ENCODE results near the gene BOC.
"Not testable (repeated sequence)": the region's sequence is repeated elsewhere in the genome, so short reads cannot be mapped to it uniquely, and the experiment has no call there.

The BOC gene, protein sequence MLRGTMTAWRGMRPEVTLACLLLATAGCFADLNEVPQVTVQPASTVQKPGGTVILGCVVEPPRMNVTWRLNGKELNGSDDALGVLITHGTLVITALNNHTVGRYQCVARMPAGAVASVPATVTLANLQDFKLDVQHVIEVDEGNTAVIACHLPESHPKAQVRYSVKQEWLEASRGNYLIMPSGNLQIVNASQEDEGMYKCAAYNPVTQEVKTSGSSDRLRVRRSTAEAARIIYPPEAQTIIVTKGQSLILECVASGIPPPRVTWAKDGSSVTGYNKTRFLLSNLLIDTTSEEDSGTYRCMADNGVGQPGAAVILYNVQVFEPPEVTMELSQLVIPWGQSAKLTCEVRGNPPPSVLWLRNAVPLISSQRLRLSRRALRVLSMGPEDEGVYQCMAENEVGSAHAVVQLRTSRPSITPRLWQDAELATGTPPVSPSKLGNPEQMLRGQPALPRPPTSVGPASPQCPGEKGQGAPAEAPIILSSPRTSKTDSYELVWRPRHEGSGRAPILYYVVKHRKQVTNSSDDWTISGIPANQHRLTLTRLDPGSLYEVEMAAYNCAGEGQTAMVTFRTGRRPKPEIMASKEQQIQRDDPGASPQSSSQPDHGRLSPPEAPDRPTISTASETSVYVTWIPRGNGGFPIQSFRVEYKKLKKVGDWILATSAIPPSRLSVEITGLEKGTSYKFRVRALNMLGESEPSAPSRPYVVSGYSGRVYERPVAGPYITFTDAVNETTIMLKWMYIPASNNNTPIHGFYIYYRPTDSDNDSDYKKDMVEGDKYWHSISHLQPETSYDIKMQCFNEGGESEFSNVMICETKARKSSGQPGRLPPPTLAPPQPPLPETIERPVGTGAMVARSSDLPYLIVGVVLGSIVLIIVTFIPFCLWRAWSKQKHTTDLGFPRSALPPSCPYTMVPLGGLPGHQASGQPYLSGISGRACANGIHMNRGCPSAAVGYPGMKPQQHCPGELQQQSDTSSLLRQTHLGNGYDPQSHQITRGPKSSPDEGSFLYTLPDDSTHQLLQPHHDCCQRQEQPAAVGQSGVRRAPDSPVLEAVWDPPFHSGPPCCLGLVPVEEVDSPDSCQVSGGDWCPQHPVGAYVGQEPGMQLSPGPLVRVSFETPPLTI

DNA sequence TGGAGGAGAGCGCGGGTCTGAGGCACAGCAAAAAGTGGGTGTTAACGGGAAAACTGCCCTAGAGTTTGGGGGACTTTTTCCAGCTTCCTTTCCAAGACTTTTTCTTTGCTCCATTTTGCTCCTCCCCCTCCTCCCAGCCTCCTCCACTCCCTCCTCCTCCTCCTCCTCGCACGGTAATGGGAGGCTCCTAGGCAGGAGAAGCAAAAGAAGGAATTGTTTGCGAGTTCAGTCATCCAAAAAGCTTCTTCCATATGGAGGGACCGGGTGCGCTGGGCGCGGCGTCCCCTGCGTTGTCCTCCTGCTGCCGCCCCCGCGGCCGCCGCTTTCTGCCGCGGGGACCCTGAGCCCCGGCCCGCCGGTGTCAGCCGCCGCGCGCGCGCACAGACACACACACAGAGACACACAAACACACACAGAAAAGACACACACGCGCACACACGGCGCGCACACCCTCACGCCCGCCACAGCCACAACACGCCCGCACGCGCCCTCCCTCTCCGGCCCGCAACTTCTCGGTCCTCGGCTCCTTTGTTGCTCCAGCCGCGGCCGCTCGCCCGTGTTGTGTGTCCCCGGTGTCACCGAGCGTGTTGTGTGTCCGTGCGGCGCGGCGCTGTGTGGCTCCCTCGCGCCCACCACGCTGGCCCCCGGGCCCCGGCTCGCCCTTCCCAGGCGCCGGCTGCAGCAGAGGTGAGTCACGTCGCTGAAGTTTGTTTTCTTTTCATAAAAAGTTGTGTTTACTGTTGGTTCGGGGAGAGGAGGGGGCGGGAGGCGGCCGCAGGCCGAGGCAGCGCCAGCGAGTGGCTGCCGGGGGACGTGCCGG, at the start of gene BOC:
BOC (plus strand) TSS at position 228 of the 820 bp plus-strand sequence. CDS start 38,246 bp downstream, outside the sequence.
- DNase-seq: no peak

DNA sequence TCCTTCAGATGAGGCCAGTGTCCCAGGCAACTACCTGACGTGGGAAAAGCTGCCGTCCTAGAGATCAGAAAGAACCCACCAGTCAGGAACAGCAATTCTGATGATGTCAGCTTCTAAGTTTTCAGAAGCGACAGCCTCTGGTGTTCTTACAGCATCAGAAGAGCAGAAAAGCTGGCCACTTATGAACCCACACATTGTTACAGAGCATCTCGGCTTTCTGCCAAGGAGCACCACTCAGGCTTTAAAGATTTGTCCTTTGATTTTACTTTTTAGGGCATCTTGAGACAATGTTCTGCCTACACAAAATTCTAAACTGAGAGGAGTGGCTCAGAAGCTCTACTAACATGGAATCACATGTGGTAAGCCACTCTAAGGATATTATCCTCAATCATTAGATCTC, 49.7 kb upstream of the BOC start:
- no peak for DNase-seq

DNA sequence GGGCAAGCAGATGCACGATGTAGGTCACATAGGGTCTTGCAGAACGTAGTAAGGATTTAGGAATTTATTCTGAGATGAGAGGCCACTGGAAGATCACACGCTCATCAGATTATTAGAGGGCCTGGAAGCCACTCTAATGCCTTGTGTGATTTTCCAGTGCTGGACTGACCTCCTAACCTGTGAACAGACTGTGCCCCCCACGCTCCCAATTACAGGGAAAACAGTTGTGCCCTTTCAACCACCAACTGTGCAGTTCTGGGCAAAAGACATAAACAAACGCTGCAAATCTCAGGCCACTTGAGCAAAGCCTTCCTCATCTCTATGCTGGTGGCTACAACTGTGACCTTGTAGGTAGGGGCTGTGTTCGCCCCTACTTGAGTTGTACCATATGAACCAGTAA, 48.2 kb upstream of the BOC start:
- DNase-seq: no peak

DNA sequence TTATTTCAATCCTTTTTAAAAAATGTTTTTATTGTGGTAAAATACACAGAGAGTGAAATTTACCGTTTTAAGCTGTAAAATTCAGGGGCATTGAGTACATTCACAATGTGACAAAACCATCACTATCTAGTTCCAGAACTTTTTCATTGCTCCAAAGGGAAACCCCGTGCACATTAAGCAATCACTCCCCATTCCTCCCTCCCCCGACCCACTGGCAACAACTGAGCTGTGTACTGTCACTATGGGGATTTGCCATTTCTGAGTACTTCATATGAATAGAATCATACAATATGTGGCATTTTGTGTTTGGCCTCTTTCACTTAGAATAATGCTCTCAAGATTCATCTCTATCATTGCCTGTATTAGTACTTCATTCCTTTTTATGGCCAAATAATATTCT, 45.5 kb upstream of the BOC start:
- DNase-seq: no peak

DNA sequence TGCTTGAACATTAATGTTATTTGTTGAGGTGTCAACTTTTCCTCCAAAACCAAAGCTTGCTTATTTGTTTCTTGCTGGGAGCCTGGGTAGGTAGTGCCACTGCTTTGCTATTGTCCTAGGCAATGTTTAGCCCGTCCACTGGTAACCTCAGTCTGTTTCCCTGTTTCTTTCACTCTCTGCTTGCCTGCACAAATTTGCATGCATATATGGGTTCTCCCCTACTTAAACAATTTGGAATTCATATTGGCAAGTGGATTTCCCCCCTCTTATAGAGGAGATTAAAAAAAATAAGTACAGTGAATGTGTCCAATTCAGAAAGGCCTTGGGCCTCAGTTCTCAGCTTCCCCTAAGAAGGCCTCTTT, 45.0 kb upstream of the BOC start:
- no peak for DNase-seq

DNA sequence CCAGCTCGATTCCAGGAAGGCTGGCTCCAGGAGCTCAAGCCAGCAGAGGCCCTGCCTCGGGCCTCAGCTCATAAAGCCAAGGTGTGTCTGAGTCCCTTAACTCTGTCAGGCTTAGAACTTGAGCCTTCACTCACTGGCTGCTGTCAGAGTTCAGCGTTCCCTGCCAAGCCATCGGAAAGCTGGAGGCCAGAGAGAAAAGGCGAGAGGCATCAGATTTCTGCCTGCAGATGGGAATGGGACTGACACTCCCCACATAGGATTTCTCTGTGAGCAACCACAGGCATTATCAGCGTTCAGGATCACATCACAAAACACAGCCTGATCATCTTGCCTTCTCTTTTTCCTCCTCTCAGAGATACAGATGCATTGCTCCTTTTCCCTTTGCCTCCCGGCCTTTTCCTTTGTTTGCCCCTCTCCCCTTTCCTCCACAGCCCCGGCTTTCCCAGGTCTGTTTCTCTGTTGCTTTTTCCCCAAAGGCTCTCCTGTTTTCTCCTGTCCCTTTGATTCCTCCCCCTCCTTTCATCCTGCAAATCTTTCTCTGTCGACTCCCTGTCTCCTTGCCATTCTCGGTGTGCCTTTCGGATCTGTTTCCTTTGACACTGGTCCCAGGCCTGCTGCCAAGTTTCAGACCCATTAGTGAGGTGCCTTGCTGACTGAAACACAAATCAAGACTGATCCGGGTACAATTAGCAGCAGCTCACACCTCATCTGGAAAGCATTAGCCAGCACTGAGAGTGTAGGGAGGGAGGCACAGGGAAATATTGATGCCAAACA, 44.5 kb upstream of the BOC start:
- peak; percentile 66 for DNase-seq

DNA sequence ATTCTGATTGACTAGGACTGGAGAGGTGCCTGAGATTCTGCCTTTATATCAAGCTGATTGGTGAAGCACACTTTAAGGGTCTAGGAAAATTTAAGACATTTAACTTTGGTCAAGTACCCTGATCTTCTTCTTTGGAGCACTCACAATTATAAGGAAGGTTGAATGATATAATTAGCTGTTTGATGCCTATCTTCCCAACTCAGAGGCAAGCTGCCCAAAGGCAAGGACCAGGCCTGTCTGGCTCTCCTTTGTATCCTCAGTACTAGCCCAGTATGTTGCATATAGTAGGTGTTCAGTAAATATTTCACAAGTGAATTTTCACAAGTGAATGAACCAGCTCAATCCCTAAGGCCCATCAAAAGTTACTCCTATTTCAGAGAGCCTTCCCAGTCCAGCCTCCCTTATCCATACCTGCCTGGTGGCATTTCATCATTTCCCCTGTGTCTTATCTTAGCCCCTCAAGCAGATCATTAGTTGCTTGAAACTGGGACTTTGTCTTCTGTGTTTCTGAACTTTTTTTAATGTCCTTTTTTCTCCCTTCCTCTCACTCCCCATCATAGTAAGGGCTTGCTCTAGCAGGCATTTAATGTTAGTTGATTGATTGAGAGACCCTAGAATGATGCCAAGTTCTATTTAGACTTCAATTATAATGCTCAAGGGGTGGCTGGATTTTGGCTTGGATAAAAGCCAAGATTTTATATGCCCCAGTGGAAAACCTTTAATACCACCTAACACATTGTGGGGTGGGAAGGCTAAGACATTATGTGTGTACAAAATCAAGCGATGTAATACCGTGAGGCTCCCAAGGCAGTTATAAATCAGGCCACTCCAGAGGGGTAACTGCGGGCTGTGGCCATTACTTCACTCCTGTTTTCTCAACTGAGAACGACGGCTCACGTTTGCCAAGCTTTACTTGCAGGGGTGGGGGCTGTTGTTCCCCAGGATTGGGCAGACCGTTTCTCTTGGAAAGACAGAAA, 43.2 kb upstream of the BOC start:
- DNase-seq: peak; percentile 66

DNA sequence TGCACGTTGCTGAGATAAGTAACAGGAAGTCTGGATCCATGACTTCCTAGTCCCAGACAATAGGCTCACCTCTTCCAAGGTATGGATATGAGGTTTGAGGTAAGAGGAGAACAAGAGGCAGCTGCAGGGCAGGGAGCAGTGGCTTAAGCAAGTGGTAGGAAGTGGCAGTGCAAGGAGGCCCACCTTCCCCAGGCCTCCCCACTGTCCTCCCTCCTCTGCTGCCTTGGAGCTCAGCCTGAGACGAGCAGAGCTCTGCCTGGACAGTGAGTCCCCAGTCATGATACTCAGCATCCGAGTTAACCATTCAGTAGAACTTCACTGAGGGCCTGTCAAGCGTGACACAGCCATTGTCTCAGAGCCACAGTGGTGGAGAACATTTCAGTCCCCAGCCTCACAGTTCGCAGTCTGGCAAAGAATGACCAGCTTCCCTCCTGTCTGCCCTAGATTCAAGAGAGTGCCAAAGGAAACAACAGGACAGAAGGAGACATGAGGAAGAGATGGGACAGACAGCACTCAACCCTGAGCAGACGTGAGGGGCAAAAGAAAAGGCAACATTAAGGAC, 41.4 kb upstream of the BOC start:
- DNase-seq: no peak

DNA sequence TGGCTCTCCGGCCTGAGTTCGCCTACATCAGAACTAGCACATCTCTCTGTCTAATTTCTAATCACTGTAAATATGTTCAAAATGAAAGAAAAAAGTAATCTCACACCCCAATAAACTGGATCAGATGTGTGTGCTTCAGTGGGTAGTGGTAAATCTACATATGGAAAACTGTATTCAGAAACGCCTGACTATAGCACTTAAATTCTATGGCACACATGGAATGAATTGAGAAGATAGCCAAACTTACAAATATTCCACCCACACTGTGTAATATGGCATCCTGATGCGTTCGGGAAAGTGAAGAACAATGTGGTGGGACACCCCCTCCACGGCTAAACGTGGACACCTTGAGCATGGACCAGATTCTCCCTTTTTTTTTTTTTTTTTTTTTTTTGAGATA, 40.6 kb upstream of the BOC start:
- no peak for DNase-seq

DNA sequence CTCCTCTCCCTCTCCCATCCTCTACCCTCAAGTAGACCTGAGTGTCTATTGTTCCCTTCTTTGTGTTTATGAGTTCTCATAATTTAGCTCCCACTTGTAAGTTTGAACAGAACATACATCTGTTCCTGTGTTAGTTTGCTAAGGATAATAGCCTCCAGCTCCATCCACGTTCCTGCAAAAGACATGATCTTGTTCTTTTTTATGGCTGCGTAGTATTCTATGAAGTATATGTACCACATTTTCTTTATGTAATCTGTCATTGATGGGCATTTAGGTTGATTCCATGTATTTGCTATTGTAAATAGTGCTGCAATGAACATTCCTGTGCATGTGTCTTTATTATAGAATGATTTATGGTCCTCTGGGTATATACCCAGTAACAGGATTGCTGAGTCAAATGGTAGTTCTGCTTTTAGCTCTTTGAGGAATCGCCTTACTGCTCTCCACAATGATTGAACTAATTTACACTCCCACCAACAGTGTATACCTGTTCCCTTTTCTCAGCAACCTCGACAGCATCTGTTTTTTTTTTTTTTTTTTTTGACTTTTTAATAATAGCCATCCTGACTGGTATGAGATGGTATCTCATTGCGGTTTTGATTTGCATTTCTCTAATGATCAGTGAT, 39.6 kb upstream of the BOC start:
- not testable (repeated sequence) for DNase-seq

DNA sequence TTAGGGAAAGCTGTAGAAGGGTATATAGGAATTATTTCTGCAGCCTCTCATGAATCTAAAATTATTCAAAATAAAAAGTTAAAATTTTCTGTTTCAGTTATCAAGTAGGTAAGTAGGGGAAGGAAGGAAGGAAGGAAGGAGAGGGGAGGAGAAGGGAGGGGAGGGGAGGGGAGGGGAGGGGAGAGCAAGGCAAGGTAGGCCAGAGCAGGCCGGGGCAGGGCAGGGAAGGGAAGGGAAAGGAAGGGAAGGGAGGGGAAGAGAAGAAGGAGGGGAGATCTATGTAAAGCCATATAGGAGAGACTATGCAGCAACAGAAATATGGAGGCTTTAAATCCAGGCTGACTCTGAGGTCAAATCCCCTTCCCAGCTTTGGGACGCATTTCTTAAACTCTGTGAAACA, 38.3 kb upstream of the BOC start:
- no peak for DNase-seq

DNA sequence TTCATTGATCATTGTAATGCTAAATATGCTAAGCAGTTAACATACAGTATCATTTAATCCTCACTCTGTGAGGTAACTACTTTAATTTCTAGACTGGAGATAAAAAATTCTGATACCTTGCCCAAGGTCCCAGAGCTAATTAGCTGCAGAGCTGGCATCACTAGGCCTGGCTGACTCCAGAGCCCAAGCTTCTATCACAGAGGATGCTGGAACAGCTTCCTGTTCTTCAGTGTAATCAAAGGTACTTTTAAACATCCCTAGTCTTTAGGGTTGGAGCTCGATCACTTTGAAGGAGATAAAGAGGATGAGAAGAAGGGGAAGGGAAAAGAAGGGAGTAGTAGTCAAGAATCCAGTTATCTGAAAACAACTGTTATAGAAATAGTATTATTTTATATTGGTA, 37.1 kb upstream of the BOC start:
- no peak for DNase-seq

DNA sequence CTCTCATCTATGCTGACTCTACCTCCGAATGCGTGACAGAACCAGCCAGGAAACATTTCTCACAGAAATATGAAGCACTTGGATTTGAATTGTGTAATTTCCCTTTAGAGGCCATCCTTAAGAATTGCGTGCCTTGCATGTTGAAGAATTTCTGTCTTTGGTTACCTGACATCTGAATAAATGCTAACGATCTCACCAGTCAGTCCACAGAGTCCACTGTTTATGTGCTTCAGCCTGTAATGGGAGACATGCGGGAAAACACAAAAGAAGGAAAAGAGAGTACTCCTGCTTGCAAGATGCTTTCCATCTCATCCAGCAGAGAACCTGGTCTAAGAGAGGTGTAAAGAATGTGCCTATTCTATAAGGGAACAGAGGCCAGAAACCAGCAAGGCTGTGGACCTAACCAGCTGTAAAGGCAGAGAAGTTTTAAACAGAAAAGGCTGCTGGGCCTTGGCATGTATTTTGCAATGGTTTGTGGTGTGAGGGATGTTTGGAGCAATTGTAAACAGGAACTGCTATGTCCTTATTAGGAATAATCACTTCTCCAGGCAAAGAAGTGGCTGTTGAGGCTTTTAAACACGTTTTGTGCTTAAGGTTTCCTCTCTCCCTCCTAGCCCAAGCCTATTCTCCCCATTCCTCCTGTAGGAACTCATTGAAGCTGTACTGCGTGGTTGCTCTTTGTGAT, 36.4 kb upstream of the BOC start:
- no peak for DNase-seq

DNA sequence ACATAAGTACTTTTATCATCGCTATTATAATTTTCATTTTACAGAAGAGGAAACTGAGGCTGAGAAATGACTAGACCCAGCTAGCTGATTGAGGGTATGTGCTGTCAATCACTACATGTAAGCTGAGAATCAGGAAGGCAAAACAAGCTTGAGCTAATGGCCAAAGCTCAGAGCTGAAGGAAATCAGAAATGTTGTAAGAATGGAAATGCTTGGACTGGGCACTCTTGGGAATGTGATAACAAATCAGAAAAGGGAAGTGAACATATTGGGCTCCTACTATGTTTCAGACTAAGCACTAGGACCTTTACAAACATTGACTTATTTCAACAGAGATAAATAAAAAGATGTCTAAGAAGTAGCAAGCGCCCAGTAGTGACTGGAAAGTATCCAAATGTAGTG, 33.8 kb upstream of the BOC start:
- DNase-seq: no peak

DNA sequence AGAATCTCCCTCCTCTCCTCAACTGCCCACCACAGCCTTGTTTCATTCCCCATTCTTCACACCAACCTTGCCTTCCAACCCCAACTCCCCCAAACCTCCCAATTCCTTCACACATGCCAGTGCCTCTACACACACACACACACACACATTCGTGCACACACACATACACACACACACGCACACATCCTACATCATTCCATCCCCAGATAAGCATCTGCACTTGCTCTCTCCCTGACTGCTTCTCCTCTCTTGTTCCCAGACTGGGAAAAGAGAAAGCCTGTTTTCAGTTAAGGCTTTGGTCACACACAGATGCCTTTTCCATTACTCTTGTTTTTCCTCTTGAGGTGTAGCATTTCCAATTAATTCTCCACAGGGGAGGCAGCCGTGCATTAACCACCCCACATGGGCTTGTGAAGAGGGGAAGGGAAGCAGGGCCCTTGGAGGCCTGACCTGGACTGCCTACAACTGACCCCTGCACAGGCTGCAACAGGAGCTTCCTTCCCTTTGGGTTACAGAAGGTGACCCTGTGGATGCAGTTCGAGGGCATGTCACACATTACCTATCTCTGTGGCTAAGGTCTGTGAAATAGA, 32.0 kb upstream of the BOC start:
- no peak for DNase-seq

DNA sequence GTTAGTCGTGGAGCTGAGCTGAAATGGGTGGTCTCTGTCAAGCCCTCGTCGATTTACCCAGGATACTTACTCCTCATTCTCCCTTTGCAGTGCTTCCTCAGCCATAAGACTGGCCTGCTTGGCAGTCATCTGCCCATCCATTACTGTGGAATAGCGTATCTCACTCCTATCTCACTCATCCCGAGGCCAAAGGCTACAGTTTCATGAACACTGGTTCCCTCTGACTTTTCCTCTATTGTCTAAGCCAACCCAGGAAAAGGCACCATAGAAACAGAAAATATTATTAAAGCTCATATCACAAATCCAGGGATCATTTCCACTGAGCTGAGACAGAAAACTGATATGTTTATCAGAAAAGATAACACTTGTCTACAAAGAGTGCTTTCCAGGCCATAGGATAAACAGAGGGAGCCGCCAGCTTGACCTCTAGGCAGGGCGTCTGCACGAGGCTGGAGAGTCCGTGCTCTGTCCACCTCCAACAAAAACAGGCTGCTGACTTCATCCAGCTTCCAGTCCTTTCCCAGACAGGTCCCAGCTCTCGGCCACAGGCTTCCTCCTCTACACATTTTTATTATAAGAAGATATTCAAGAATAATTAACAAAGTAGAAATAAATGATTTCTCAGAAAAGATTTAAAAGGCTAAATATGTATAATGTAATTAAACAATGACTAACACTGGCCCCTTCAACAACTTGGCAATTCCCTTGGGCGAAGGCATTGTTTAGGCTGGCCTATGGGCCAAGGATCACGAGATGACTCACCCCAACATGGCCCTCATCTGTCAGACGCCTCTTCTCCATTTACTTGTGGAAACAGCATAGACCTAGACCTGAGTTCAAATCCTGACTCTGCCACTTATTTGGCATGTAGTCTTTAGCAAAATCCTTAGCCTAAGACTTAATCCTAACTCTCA, 27.4 kb upstream of the BOC start:
- no peak for DNase-seq

DNA sequence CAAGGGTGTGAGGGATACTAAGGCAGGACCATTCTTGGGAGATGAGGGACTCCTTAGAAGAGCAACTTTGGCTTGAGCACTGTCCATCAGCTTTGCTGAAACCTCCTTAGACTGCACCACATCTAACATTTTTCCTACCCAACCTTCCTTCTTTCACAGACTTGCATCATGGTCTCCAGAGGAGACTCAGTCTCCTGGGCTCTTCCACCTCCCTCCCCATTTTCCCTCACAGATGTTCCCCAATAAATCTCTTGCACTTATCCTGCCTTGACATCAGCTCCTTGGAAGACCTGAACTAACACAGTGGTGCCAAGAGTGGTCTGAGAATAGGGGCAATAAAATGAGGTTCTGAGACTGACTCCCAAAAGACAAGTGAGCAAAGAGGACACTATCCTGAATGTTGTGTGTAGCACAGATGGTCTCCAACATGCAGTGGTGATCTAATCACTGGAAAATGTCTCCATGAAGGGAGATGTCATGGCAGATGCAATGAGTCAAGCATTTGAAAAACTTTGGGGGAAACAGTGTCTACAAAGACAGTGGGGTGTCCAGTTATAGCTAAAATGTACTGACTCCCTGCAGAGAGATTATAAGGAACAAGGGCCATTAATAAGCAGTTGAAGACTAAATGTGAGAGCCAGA, 26.0 kb upstream of the BOC start:
- DNase-seq: no peak
